ENCODE measurements around the gene MITF.

MITF gene

DNA sequence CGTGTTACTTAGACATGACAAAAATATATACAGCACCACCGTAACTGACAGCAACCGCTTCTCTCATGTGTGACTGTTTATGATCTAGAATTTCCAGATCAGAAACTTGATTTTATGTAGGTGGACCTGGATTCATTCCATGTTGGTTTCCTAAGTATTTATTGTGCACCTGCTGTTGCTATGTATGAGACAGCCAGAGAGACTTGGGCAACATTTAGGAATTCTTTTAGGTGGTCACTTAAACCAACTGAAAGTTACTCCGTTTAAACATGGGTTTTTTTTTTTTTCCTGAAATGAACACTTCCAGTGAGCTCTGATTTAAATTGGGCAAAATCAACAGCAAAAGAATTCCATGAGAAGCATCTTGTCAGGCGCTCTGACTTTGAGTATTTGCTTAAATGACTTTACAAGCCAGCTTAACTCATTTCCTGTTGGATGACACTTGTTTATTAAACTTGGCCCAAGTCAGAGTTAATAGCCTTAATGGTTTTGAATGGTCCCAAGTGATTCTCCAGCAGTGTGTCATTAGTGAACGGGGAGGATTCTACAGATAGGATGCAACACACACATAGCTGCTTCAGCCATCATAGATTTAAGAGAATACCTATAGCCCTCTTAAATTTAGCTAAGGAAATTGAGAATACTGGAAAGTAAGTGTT lies 31.8 kb downstream of the MITF start:
- H3K36me3 ChIP-seq (ENCODE audit: control insufficient read depth, insufficient read depth, low read length) = no peaks in the 10 kb centered on the region
- peaks cover 22% of the 10 kb centered on the region for H3K4me1 ChIP-seq
- H3K4me2 ChIP-seq (ENCODE audit: low read length) = no peak overlapping the region
- H3K27me3 ChIP-seq (ENCODE audit: control insufficient read depth, insufficient read depth, low read length) = no peaks in the 10 kb centered on the region
- TF ChIP-seq, protein P1, sequence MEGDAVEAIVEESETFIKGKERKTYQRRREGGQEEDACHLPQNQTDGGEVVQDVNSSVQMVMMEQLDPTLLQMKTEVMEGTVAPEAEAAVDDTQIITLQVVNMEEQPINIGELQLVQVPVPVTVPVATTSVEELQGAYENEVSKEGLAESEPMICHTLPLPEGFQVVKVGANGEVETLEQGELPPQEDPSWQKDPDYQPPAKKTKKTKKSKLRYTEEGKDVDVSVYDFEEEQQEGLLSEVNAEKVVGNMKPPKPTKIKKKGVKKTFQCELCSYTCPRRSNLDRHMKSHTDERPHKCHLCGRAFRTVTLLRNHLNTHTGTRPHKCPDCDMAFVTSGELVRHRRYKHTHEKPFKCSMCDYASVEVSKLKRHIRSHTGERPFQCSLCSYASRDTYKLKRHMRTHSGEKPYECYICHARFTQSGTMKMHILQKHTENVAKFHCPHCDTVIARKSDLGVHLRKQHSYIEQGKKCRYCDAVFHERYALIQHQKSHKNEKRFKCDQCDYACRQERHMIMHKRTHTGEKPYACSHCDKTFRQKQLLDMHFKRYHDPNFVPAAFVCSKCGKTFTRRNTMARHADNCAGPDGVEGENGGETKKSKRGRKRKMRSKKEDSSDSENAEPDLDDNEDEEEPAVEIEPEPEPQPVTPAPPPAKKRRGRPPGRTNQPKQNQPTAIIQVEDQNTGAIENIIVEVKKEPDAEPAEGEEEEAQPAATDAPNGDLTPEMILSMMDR (IDR thresholded peaks at IDR 0.05) = no peak
- H3K27ac ChIP-seq = no peak overlapping the region
- no peaks in the 10 kb centered on the region for H3K9me3 ChIP-seq (ENCODE audit: control insufficient read depth, low read length)
- peaks cover 59% of the 10 kb centered on the region for H3K79me2 ChIP-seq
- H3K4me3 ChIP-seq (ENCODE audit: low read depth, low read length) = no peak overlapping the region
- H3K9ac ChIP-seq = no peak overlapping the region
- H2AFZ ChIP-seq = no peak overlapping the region

DNA sequence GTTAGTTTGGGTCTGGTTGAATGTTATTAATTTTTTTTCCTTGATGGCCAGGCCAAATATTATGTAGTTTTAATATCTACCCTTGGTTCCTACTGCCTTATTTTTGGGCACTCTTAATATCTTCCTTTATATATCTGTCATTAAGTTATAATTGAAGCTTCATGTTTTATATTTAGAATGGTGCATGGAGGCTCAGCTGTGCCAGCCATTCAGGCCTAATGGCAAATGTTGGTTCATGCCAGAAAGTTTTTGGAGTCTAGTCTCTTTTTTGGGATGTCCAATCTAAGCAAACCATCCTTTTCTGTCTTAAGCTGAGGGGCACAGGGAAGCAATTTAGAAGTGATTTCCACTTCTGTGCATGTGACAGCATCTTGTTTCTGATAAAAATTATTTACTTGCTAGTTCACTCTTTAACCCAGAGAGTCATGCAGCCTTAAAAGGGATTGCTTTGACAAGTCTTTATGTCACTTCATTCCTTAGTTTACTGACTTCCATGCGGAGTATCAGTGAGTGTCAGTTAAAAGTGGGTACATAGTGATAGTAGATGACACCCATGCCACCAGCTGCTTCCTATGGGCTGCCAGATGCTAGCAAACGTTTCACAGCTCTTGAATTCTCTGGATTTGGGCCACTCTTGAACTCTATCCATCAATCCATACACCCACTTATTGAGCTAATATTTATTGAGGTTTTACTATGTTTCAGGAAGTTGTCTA lies 33.0 kb downstream of the MITF start:
- TF ChIP-seq, protein P1 (IDR thresholded peaks at IDR 0.05) = no peak
- Histone ChIP-seq H3K36me3 (ENCODE audit: control insufficient read depth, insufficient read depth, low read length) (no peaks in the 10 kb centered on the region), H3K27ac (no peak overlapping the region), H3K27me3 (ENCODE audit: control insufficient read depth, insufficient read depth, low read length) (no peaks in the 10 kb centered on the region), H3K4me2 (ENCODE audit: low read length) (no peak overlapping the region), H3K79me2 (peaks cover 59% of the 10 kb centered on the region), H3K9me3 (ENCODE audit: control insufficient read depth, low read length) (no peaks in the 10 kb centered on the region), H3K4me3 (ENCODE audit: low read depth, low read length) (no peak overlapping the region), H3K9ac (no peak overlapping the region), H3K4me1 (peaks cover 22% of the 10 kb centered on the region), H2AFZ (no peak overlapping the region)

DNA sequence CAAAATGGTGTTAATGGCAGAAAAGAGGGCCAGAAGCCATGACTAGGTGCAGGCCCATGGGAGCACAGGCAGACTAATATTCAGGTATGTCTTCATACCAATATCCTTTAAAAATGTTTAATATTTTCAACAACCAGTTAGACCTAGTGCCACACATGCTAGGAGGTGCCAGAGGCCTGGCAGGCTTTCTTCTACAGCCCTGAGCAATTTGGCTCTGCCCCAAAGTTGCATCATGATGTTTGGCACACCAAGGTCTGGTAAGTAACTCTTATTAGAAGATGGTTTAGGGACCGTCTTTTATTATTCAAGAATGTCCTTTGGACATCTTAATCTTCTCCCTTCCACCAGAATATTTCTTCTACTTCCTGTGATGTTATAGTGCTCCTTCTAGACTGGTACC lies 34.8 kb downstream of the MITF start:
- Histone ChIP-seq H3K27ac (no peak overlapping the region), H2AFZ (no peak overlapping the region), H3K9ac (no peak overlapping the region), H3K4me1 (peaks cover 13% of the 10 kb centered on the region), H3K9me3 (ENCODE audit: control insufficient read depth, low read length) (no peaks in the 10 kb centered on the region), H3K4me3 (ENCODE audit: low read depth, low read length) (no peak overlapping the region), H3K27me3 (ENCODE audit: control insufficient read depth, insufficient read depth, low read length) (no peaks in the 10 kb centered on the region), H3K79me2 (peaks cover 60% of the 10 kb centered on the region), H3K36me3 (ENCODE audit: control insufficient read depth, insufficient read depth, low read length) (no peaks in the 10 kb centered on the region), H3K4me2 (ENCODE audit: low read length) (no peak overlapping the region)
- TF ChIP-seq, protein P1 (IDR thresholded peaks at IDR 0.05) = no peak

DNA sequence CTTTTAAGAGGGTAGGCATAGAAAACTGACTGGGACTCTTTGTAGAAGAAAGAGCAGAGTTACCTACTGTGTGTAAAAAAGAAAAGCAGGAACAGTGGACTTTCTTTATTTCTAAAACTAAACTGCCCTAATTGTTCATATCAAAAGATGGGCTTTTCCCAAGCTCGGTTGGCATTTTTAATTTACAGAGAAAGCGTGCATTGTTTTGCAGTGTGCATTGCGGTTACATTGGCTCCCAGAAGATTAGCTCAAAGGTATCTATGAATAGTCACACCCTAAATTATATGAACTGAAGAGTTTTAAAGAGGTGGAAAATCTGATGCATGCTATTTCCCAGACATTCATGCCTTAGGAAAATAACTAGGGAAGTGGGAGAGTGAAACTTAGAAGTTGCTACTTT lies 36.5 kb downstream of the MITF start:
- Histone ChIP-seq H3K27ac (no peak overlapping the region), H3K9me3 (ENCODE audit: control insufficient read depth, low read length) (no peaks in the 10 kb centered on the region), H2AFZ (no peak overlapping the region), H3K9ac (no peak overlapping the region), H3K36me3 (ENCODE audit: control insufficient read depth, insufficient read depth, low read length) (no peaks in the 10 kb centered on the region), H3K27me3 (ENCODE audit: control insufficient read depth, insufficient read depth, low read length) (no peaks in the 10 kb centered on the region), H3K79me2 (peaks cover 56% of the 10 kb centered on the region), H3K4me1 (peaks cover 9% of the 10 kb centered on the region), H3K4me2 (ENCODE audit: low read length) (no peak overlapping the region), H3K4me3 (ENCODE audit: low read depth, low read length) (no peak overlapping the region)
- TF ChIP-seq, protein P1 (IDR thresholded peaks at IDR 0.05) = no peak

Data from parathyroid adenoma (tissue), 2 donors.